ENCODE data around the gene PLP2. TPM values are rescaled to one million over a fixed set of nuclear protein-coding genes. Genes with fewer than 3 reads are reported as not detected.
A peak's percentile ranks its signal among the peaks of the same experiment; 100 is the strongest.

Gene PLP2
- total RNA-seq, 2 experiments from 2014 or later, result 222 to 234 TPM

- Mint-ChIP-seq H3K27ac (peak overlapping the region; percentile 91), H3K9me3 (no peaks in the 10 kb centered on the region), H3K4me1 (ENCODE audit: low read depth) (peaks cover 37% of the 10 kb centered on the region), H3K27me3 (no peaks in the 10 kb centered on the region), H3K4me3 (peak overlapping the region; percentile 92), H3K36me3 (no peaks in the 10 kb centered on the region)
- intact Hi-C loops (cut with micrococcal nuclease), result loop anchor here (1.0 to 10.0 kb wide), 7 partner anchors 24 to 686 kb away; partner anchors contain the start of genes CCDC22, GPKOW, OTUD5 and PPP1R3F
- peak; percentile 91 for DNase-seq
- ChIA-PET CTCF (interaction anchor here (0.5 to 3.7 kb wide), 7 partner anchors 14 to 563 kb away, joined by 3 to 23 read pairs (median 4); no protein-coding TSS in a partner anchor), POLR2A (interaction anchor here (1.0 to 1.3 kb wide), 2 partner anchors 24 to 82 kb away, joined by 3 to 11 read pairs; no protein-coding TSS in a partner anchor)
Observed at GRCh38 chrX:49190821-49191573, 19.3 kb downstream of the PLP2 start.

- intact Hi-C loops (cut with micrococcal nuclease), result loop anchor here (1.0 to 10.0 kb wide), 8 partner anchors 24 to 686 kb away; partner anchors contain the start of genes CCDC22, GPKOW, OTUD5 and PPP1R3F
- Mint-ChIP-seq H3K9me3 (no peaks in the 10 kb centered on the region), H3K36me3 (no peaks in the 10 kb centered on the region), H3K27me3 (no peaks in the 10 kb centered on the region), H3K27ac (peak overlapping the region; percentile 91), H3K4me3 (peak overlapping the region; percentile 92), H3K4me1 (ENCODE audit: low read depth) (peaks cover 34% of the 10 kb centered on the region)
- DNase-seq, result peak; percentile 58
- ChIA-PET POLR2A (interaction anchor here (1.3 kb wide), 1 partner anchor 25 kb away, joined by 11 read pairs; no protein-coding TSS in a partner anchor), CTCF (interaction anchor here (0.5 to 3.7 kb wide), 7 partner anchors 19 to 562 kb away, joined by 3 to 23 read pairs (median 8); partner anchors contain the start of gene PLP2)
Observed at GRCh38 chrX:49191574-49192011, 19.9 kb downstream of the PLP2 start.

- Mint-ChIP-seq H3K27me3 (no peaks in the 10 kb centered on the region), H3K36me3 (no peaks in the 10 kb centered on the region), H3K4me1 (ENCODE audit: low read depth) (peaks cover 32% of the 10 kb centered on the region), H3K9me3 (no peaks in the 10 kb centered on the region), H3K27ac (peak overlapping the region; percentile 65), H3K4me3 (peak overlapping the region; percentile 23)
- intact Hi-C loops (cut with micrococcal nuclease), result loop anchor here (2.0 to 10.0 kb wide), 4 partner anchors 71 to 684 kb away; partner anchors contain the start of genes GPKOW, OTUD5 and USP27X
- ChIA-PET POLR2A (interaction anchor here (0.8 to 1.5 kb wide), 3 partner anchors 20 to 83 kb away, joined by 3 to 4 read pairs (median 4); no protein-coding TSS in a partner anchor), CTCF (interaction anchor here (0.6 to 3.7 kb wide), 19 partner anchors 9 to 561 kb away, joined by 3 to 23 read pairs (median 5); partner anchors contain the start of genes CCDC22 and PLP2)
- peak; percentile 60 for DNase-seq
Observed at GRCh38 chrX:49192722-49193328, 21.1 kb downstream of the PLP2 start.

- Mint-ChIP-seq H3K27me3 (no peaks in the 10 kb centered on the region), H3K27ac (peak overlapping the region; percentile 65), H3K36me3 (no peaks in the 10 kb centered on the region), H3K9me3 (no peaks in the 10 kb centered on the region), H3K4me3 (no peak overlapping the region), H3K4me1 (ENCODE audit: low read depth) (peaks cover 39% of the 10 kb centered on the region)
- DNase-seq, result peak; percentile 40
- POLR2A ChIA-PET, result interaction anchor here (1.5 kb wide), 1 partner anchor 38 kb away, joined by 4 read pairs; no protein-coding TSS in a partner anchor
- CTCF ChIA-PET, result interaction anchor here (0.8 to 3.7 kb wide), 10 partner anchors 9 to 560 kb away, joined by 3 to 23 read pairs (median 7); partner anchors contain the start of gene PLP2
- intact Hi-C loops (cut with micrococcal nuclease), result loop anchor here (2.0 to 10.0 kb wide), 4 partner anchors 71 to 684 kb away; partner anchors contain the start of genes GPKOW, OTUD5 and USP27X
Observed at GRCh38 chrX:49193542-49193964, 21.9 kb downstream of the PLP2 start.

- ChIA-PET POLR2A (no interaction called here), CTCF (no interaction called here)
- H3K27me3 Mint-ChIP-seq, result no peaks in the 10 kb centered on the region
- no peak overlapping the region for H3K4me3 Mint-ChIP-seq
- H3K9me3 Mint-ChIP-seq, result no peaks in the 10 kb centered on the region
- no peaks in the 10 kb centered on the region for H3K36me3 Mint-ChIP-seq
- no peak for DNase-seq
- H3K4me1 Mint-ChIP-seq (ENCODE audit: low read depth), result peaks cover 36% of the 10 kb centered on the region
- intact Hi-C loops (cut with micrococcal nuclease), result loop anchor here (10.0 kb wide), 1 partner anchor 243 kb away; the partner anchor contains the start of gene OTUD5
- H3K27ac Mint-ChIP-seq, result no peak overlapping the region
Observed at GRCh38 chrX:49197543-49198087, 25.9 kb downstream of the PLP2 start.

- Mint-ChIP-seq H3K36me3 (no peaks in the 10 kb centered on the region), H3K9me3 (no peaks in the 10 kb centered on the region), H3K27me3 (no peaks in the 10 kb centered on the region), H3K27ac (no peak overlapping the region), H3K4me1 (ENCODE audit: low read depth) (peaks cover 25% of the 10 kb centered on the region), H3K4me3 (peak overlapping the region; percentile 47)
- no peak for DNase-seq
- intact Hi-C loops (cut with micrococcal nuclease), result loop anchor here (10.0 kb wide), 1 partner anchor 244 kb away; the partner anchor contains the start of gene OTUD5
- ChIA-PET POLR2A (no interaction called here), CTCF (no interaction called here)
Observed at GRCh38 chrX:49198540-49199314, 27.0 kb downstream of the PLP2 start.

- H3K4me3 Mint-ChIP-seq, result peak overlapping the region; percentile 47
- POLR2A ChIA-PET, result no interaction called here
- H3K4me1 Mint-ChIP-seq (ENCODE audit: low read depth), result peaks cover 20% of the 10 kb centered on the region
- no peaks in the 10 kb centered on the region for H3K36me3 Mint-ChIP-seq
- no peak overlapping the region for H3K27ac Mint-ChIP-seq
- intact Hi-C loops (cut with micrococcal nuclease), result loop anchor here (10.0 kb wide), 1 partner anchor 244 kb away; the partner anchor contains the start of gene OTUD5
- H3K9me3 Mint-ChIP-seq, result no peaks in the 10 kb centered on the region
- DNase-seq, result no peak
- H3K27me3 Mint-ChIP-seq, result no peaks in the 10 kb centered on the region
- CTCF ChIA-PET, result no interaction called here
Observed at GRCh38 chrX:49199315-49199595, 27.6 kb downstream of the PLP2 start.

GRCh38 chrX:49199906-49200771, 28.4 kb downstream of the PLP2 start, which contains the start of gene SYP:
TSS of gene SYP (minus strand) at chrX:49200193. CDS start at chrX:49200186, 7 bp downstream.
- Mint-ChIP-seq H3K9me3 (no peaks in the 10 kb centered on the region), H3K4me3 (peak within 1 kb of the TSS; percentile 51), H3K36me3 (no peaks in the 10 kb centered on the region), H3K27me3 (no peaks in the 10 kb centered on the region), H3K4me1 (ENCODE audit: low read depth) (peaks cover 18% of the 10 kb centered on the region), H3K27ac (peak within 1 kb of the TSS; percentile 33)
- intact Hi-C loops (cut with micrococcal nuclease), result loop anchor here (2.0 to 10.0 kb wide), 2 partner anchors 69 to 245 kb away; partner anchors contain the start of genes OTUD5 and PPP1R3F
- ChIA-PET CTCF (no interaction called here), POLR2A (no interaction called here)
- DNase-seq, result peak; percentile 92

GRCh38 chrX:49202022-49202421, 30.3 kb downstream of the PLP2 start:
- H3K27ac Mint-ChIP-seq, result no peak overlapping the region
- peaks cover 18% of the 10 kb centered on the region for H3K4me1 Mint-ChIP-seq (ENCODE audit: low read depth)
- ChIA-PET POLR2A (interaction anchor here (0.7 kb wide), 1 partner anchor 17 kb away, joined by 5 read pairs; no protein-coding TSS in a partner anchor), CTCF (interaction anchor here (1.4 kb wide), 1 partner anchor 9 kb away, joined by 7 read pairs; no protein-coding TSS in a partner anchor)
- H3K36me3 Mint-ChIP-seq, result no peaks in the 10 kb centered on the region
- intact Hi-C loops (cut with micrococcal nuclease), result no loop called here
- H3K4me3 Mint-ChIP-seq, result no peak overlapping the region
- no peaks in the 10 kb centered on the region for H3K9me3 Mint-ChIP-seq
- DNase-seq, result no peak
- no peaks in the 10 kb centered on the region for H3K27me3 Mint-ChIP-seq

GRCh38 chrX:49203536-49203935, 31.8 kb downstream of the PLP2 start:
- H3K27ac Mint-ChIP-seq, result no peak overlapping the region
- no peaks in the 10 kb centered on the region for H3K9me3 Mint-ChIP-seq
- ChIA-PET CTCF (no interaction called here), POLR2A (no interaction called here)
- intact Hi-C loops (cut with micrococcal nuclease), result no loop called here
- no peak overlapping the region for H3K4me3 Mint-ChIP-seq
- no peaks in the 10 kb centered on the region for H3K27me3 Mint-ChIP-seq
- peaks cover 11% of the 10 kb centered on the region for H3K4me1 Mint-ChIP-seq (ENCODE audit: low read depth)
- H3K36me3 Mint-ChIP-seq, result no peaks in the 10 kb centered on the region
- no peak for DNase-seq

Data from activated CD4-positive, alpha-beta memory T cell treated with anti-CD3 and anti-CD28 coated beads for 36 hours (primary cell).